HPDE6-E6E7 (cell line): Measurements from ENCODE around the gene PKHD1.
"Not testable (repeated sequence)": the region's sequence is repeated elsewhere in the genome, so short reads cannot be mapped to it uniquely, and the experiment has no call there.

Experiments
- DNase-seq: peaks from one replicate; pipeline ENCODE4 v3.0.0; 2011; ENCODE audit warnings: missing footprints; ENCODE audit errors: extremely low spot score

The PKHD1 gene

GRCh38 chr6:51932956-51933355, 154.5 kb downstream of the PKHD1 start:
- no peak for DNase-seq

GRCh38 chr6:51930602-51931001, 156.8 kb downstream of the PKHD1 start:
- DNase-seq = no peak

- no peak for DNase-seq
These were observed 157.4 kb downstream of the PKHD1 start for GRCh38 chr6:51929934-51930574.

GRCh38 chr6:51928320-51928719, 159.1 kb downstream of the PKHD1 start:
- no peak for DNase-seq

- no peak for DNase-seq
These were observed 160.0 kb downstream of the PKHD1 start for GRCh38 chr6:51927450-51927849.

GRCh38 chr6:51926125-51926524, 161.3 kb downstream of the PKHD1 start:
- no peak for DNase-seq

- DNase-seq = not testable (repeated sequence)
These were observed 164.9 kb downstream of the PKHD1 start for GRCh38 chr6:51922479-51922878.

GRCh38 chr6:51918347-51918746, 169.1 kb downstream of the PKHD1 start:
- DNase-seq = not testable (repeated sequence)

- DNase-seq = no peak
These were observed 172.3 kb downstream of the PKHD1 start for GRCh38 chr6:51915098-51915497.

- no peak for DNase-seq
These were observed 174.1 kb downstream of the PKHD1 start for GRCh38 chr6:51913265-51913664.

GRCh38 chr6:51910851-51911250, 176.6 kb downstream of the PKHD1 start:
- DNase-seq = no peak

- DNase-seq = no peak
These were observed 179.2 kb downstream of the PKHD1 start for GRCh38 chr6:51908243-51908642.

GRCh38 chr6:51901766-51902764, 185.3 kb downstream of the PKHD1 start:
- no peak for DNase-seq

- no peak for DNase-seq
These were observed 194.0 kb downstream of the PKHD1 start for GRCh38 chr6:51893366-51893765.

- no peak for DNase-seq
These were observed 194.7 kb downstream of the PKHD1 start for GRCh38 chr6:51892750-51893149.

GRCh38 chr6:51892339-51892738, 195.1 kb downstream of the PKHD1 start:
- no peak for DNase-seq

GRCh38 chr6:51891784-51892183, 195.6 kb downstream of the PKHD1 start:
- no peak for DNase-seq

GRCh38 chr6:51887859-51888258, 199.6 kb downstream of the PKHD1 start:
- no peak for DNase-seq

- no peak for DNase-seq
These were observed 201.5 kb downstream of the PKHD1 start for GRCh38 chr6:51885957-51886356.

GRCh38 chr6:51868591-51869355, 218.6 kb downstream of the PKHD1 start:
- DNase-seq = no peak

GRCh38 chr6:51866867-51867266, 220.5 kb downstream of the PKHD1 start:
- DNase-seq = no peak

- no peak for DNase-seq
These were observed 221.4 kb downstream of the PKHD1 start for GRCh38 chr6:51865996-51866395.
